ENCODE results near the gene DAAM1. TPM values are rescaled to one million over a fixed set of nuclear protein-coding genes. Genes with fewer than 3 reads are reported as not detected.

The DAAM1 gene
- total RNA-seq, 4 donors from 2014 or later, result 40.0 to 86.7 (median 57.6) TPM

DNA sequence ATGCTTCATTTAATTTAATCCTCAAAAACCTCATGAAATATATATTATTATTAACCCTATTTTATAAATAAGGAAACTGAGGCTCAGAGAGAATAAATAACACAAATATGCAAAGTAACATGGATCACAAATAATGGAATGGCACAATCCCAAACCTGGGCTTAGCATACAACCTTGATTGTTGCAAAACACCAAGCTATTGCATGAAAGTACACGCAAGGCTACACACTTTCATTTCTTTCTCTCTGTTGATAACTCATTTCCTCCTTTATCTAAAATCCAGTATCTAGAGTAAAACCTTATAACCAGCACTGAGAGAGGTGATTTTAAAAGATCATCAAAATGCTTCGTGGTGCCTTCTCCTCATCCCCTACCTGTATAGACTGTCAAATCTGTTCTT, 2.8 kb upstream of the DAAM1 start:
- Histone ChIP-seq H3K4me3 (no peak overlapping the region), H3K4me1 (peaks cover 0 to 15% (median 10%) of the 10 kb centered on the region in 4 donors), H3K27me3 (no peaks in the 10 kb centered on the region), H3K36me3 (no peaks in the 10 kb centered on the region), H3K9me3 (no peaks in the 10 kb centered on the region), H3K27ac (no peak overlapping the region)
- TF ChIP-seq CTCF (IDR thresholded peaks at IDR 0.05), result no peak
- no peak for TF ChIP-seq EP300 (IDR thresholded peaks at IDR 0.05)
- TF ChIP-seq POLR2A (IDR thresholded peaks at IDR 0.05), result no peak
- WGBS, 2 donors, result 90% methylated on average over 2 of the region's 2 CpGs
- no peak for DNase-seq (ENCODE audit: low spot score in 2 of 2)

GRCh38 chr14:59186306-59186705, 2.2 kb upstream of the DAAM1 start:
- no peaks in the 10 kb centered on the region for H3K27me3 ChIP-seq
- H3K9me3 ChIP-seq, result no peaks in the 10 kb centered on the region
- DNase-seq (ENCODE audit: low spot score in 2 of 2), result no peak
- no peak overlapping the region for H3K27ac ChIP-seq
- TF ChIP-seq CTCF (IDR thresholded peaks at IDR 0.05) (no peak), EP300 (IDR thresholded peaks at IDR 0.05) (no peak), POLR2A (IDR thresholded peaks at IDR 0.05) (no peak)
- no peak overlapping the region for H3K4me3 ChIP-seq
- peaks cover 0 to 19% (median 12%) of the 10 kb centered on the region in 4 donors for H3K4me1 ChIP-seq
- H3K36me3 ChIP-seq, result no peaks in the 10 kb centered on the region

DNA sequence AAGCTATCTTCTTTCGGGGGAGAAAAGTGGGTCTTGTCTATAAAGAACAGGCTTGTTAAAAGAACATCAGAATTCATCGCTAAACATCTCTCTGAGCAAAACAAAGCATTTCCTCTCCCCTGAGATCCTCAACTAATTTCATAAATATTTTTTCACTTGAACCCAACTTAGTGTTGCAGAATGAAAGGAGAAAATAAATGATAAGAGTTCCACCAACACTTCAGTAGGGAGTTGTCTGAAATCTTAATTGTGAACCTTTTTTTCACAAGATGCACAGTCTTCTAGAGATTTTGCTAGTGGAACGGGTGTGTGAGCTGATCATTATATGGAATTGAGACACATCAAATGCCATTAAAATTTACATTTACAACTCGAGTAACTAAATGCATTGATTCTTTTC, 1.3 kb upstream of the DAAM1 start:
- Histone ChIP-seq H3K27me3 (no peaks in the 10 kb centered on the region), H3K9me3 (no peaks in the 10 kb centered on the region), H3K27ac (no peak overlapping the region), H3K4me3 (peak overlapping the region in 2 of 4 donors; percentile 68 to 77), H3K36me3 (no peaks in the 10 kb centered on the region), H3K4me1 (peaks cover 0 to 25% (median 12%) of the 10 kb centered on the region in 4 donors)
- 46 to 48% methylated on average over 4 of the region's 4 CpGs for WGBS, 2 donors
- no peak for DNase-seq (ENCODE audit: low spot score in 2 of 2)
- TF ChIP-seq EP300 (IDR thresholded peaks at IDR 0.05) (no peak), CTCF (IDR thresholded peaks at IDR 0.05) (no peak), POLR2A (IDR thresholded peaks at IDR 0.05) (no peak)

- 0 to 1% methylated on average over 33 to 43 of the region's 43 CpGs for WGBS, 2 donors
- no peaks in the 10 kb centered on the region for H3K36me3 ChIP-seq
- no peaks in the 10 kb centered on the region for H3K27me3 ChIP-seq
- peak; percentile 16 to 24 for DNase-seq (ENCODE audit: low spot score in 2 of 2)
- H3K9me3 ChIP-seq, result no peaks in the 10 kb centered on the region
- H3K4me3 ChIP-seq, result peak overlapping the region; percentile 63 to 85 (median 72)
- H3K27ac ChIP-seq, result peak overlapping the region; percentile 86 to 93 (median 90)
- peaks cover 0 to 28% (median 12%) of the 10 kb centered on the region in 4 donors for H3K4me1 ChIP-seq
- TF ChIP-seq CTCF (IDR thresholded peaks at IDR 0.05) (no peak), POLR2A (IDR thresholded peaks at IDR 0.05) (no peak), EP300 (IDR thresholded peaks at IDR 0.05) (no peak)
Observed at GRCh38 chr14:59187802-59188460, 536 bp upstream of the DAAM1 start.

DNA sequence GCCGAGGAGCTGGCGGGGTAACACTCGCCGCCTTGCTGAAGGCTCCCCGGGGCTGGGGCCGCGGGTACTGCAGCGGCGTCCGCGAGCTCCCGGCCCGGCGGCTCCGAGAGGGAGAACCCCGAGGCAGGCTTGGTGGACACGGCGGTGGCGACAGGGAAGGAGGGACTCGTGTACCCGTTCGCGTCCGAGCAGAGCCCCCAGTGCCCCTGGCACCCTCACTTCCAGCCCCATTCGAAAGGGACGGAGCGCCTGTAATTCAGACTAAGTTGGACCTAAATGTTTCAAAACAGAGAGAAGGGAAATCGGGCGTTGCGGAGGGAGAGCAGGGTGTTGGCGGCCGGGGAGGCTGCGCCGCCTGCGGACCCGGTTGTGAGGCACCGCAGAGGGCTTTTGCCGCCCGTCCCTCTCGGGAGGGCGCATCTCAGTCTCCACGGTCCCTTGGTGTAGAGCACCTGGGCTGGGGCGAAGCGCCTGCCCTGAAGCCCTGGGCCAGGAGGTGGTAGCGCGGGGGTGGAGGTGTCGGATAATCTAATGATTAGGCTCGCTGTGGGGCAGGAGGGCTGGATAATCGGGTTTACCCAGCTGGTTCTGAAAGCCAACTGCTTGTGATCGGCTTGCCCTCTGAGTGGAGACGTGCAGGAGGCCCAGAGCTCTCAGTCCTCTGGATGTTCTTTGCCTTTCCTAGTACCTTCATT, 771 bp downstream of the DAAM1 start:
- TF ChIP-seq CTCF (IDR thresholded peaks at IDR 0.05) (no peak), EP300 (IDR thresholded peaks at IDR 0.05) (no peak), POLR2A (IDR thresholded peaks at IDR 0.05) (no peak)
- WGBS, 2 donors, result 0% methylated on average over 24 to 49 of the region's 51 CpGs
- Histone ChIP-seq H3K36me3 (no peaks in the 10 kb centered on the region), H3K27ac (peak overlapping the region; percentile 91 to 97 (median 94)), H3K9me3 (no peaks in the 10 kb centered on the region), H3K27me3 (no peaks in the 10 kb centered on the region), H3K4me1 (peaks cover 0 to 36% (median 12%) of the 10 kb centered on the region in 4 donors), H3K4me3 (peak overlapping the region; percentile 63 to 85 (median 72))
- peak; percentile 14 to 17 for DNase-seq (ENCODE audit: low spot score in 2 of 2)
